ENCODE data around the gene ILF3.
"Not testable (repeated sequence)": the region's sequence is repeated elsewhere in the genome, so short reads cannot be mapped to it uniquely, and the experiment has no call there.

GRCh38 chr19:10671922-10672321 lies 17.8 kb downstream of the ILF3 start:
- not testable (repeated sequence) for TF ChIP-seq CTCF, MAX (IDR thresholded peaks at IDR 0.05)
